NB4 (cell line): ENCODE data around the gene HTR6.

Experiments
- POLR2A ChIP-seq: IDR thresholded peaks from 2 replicates; pipeline ENCODE4 v1.6.1; 2011; ENCODE audit warnings: mild to moderate bottlenecking; ENCODE audit not compliant: insufficient read length; ENCODE audit errors: extremely low read depth
- TF ChIP-seq, protein P1 (sequence below): IDR thresholded peaks from one replicate; pipeline ENCODE4 v1.5.1; 2012; ENCODE audit warnings: low read depth, low read length

DNA sequence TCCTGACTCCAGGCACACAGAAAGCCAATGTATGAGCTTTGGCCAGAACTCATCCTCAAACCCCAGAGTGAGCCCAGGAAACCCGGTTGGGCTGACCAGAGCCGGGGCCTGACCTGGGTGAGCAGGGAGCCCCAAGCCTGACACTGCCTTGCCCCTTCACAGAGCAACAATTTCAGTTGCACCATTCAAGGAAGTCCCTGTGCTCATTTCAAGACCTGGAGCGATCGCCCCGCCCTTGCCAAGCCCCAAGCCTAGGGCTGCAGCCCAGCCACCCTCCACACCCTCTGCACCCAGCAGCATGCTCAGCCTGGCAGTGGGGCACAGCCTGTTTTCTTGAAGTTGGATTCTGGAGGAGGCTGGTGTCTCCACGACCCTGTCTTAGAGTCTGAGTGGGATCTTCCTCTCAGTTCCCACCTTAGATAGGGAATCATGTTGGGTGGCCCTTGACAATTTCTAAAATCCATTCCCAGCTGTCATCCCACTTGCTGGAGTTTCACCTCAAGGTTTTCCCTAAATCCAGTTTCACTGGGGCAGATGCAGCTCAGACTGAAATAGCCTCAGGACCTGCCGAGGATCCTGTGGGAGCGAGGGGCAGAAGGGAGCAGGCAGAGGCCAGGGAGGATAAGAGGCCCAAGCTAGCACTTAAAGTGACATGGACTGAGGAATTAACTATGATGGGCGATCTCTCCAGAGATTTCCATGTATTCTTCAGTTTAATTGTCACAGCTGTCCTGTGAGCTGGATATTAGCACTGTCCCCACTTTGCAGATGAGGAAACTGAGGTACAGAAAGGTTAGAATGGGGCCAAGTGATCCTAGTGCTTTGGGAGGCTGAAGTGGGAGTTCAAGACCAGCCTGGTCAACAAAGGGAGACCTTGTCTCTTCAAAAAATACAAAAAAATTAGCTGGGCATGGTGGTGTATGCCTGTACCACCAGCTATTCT, 18.0 kb upstream of the HTR6 start:
- TF ChIP-seq, protein P1, sequence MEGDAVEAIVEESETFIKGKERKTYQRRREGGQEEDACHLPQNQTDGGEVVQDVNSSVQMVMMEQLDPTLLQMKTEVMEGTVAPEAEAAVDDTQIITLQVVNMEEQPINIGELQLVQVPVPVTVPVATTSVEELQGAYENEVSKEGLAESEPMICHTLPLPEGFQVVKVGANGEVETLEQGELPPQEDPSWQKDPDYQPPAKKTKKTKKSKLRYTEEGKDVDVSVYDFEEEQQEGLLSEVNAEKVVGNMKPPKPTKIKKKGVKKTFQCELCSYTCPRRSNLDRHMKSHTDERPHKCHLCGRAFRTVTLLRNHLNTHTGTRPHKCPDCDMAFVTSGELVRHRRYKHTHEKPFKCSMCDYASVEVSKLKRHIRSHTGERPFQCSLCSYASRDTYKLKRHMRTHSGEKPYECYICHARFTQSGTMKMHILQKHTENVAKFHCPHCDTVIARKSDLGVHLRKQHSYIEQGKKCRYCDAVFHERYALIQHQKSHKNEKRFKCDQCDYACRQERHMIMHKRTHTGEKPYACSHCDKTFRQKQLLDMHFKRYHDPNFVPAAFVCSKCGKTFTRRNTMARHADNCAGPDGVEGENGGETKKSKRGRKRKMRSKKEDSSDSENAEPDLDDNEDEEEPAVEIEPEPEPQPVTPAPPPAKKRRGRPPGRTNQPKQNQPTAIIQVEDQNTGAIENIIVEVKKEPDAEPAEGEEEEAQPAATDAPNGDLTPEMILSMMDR, result no peak
- no peak for TF ChIP-seq POLR2A
